Airway epithelial cell (primary cell): ENCODE data around the gene CNPY4. TPM values are rescaled to one million over a fixed set of nuclear protein-coding genes. Genes with fewer than 3 reads are reported as not detected.

Source experiments
- total RNA-seq: library from RNA; depleted of rRNA; stranded (reverse); fragments of >200 nt; gene quantifications from 2 replicates; pipeline ENCODE4 v1.2.3, GENCODE V29; 2015

CNPY4 gene
- 4.8 and 7.4 TPM in 2 replicates for total RNA-seq

GRCh38 chr7:100119072-100119969, at the start of gene CNPY4, which contains the start of gene TAF6:
TSS of gene CNPY4 (plus strand) at chr7:100119634. CDS start at chr7:100119745, 111 bp downstream.
TSS of gene TAF6 (minus strand) at chr7:100119358. CDS start at chr7:100114209, 5,149 bp downstream.

GRCh38 chr7:100081535-100082102, 37.8 kb upstream of the CNPY4 start, which contains the start of gene ZNF3:
TSS of gene ZNF3 (minus strand) at chr7:100081723. CDS start at chr7:100077357, 4,366 bp downstream.

GRCh38 chr7:100088621-100089457, 30.6 kb upstream of the CNPY4 start, which contains the start of gene COPS6:
TSS of gene COPS6 (plus strand) at chr7:100088969. CDS start at chr7:100088991, 22 bp downstream.

GRCh38 chr7:100101016-100101862, 18.2 kb upstream of the CNPY4 start, which contains the start of the genes AP4M1 and MCM7:
TSS of gene AP4M1 (plus strand) at chr7:100101643. CDS start at chr7:100101715, 72 bp downstream.
TSS of gene MCM7 (minus strand) at chr7:100101397. CDS start at chr7:100101294, 103 bp downstream.

GRCh38 chr7:100126931-100127865, 7.8 kb downstream of the CNPY4 start, which contains the start of gene MBLAC1:
TSS of gene MBLAC1 (plus strand) at chr7:100126967. CDS start at chr7:100127396, 429 bp downstream.

GRCh38 chr7:100148559-100149328, 29.3 kb downstream of the CNPY4 start, which contains the start of gene LAMTOR4:
TSS of gene LAMTOR4 (plus strand) at chr7:100148918. CDS start at chr7:100148973, 55 bp downstream.

GRCh38 chr7:100158229-100159098, 39.0 kb downstream of the CNPY4 start, which contains the start of gene TRAPPC14:
TSS of gene TRAPPC14 (minus strand) at chr7:100158723. CDS start at chr7:100158499, 224 bp downstream.

Other genes with a start within 250 kb of the CNPY4 start
- not detected in 2 replicates for gene OR2AE1, start 242.6 kb upstream of the CNPY4 start, total RNA-seq
- 16.1 and 16.9 TPM in 2 replicates for gene TRIM4, start 200.1 kb upstream of the CNPY4 start, total RNA-seq
- not detected in 2 replicates for gene GJC3, start 190.0 kb upstream of the CNPY4 start, total RNA-seq
- gene AZGP1, start 143.6 kb upstream of the CNPY4 start, total RNA-seq = 0.21 TPM in 1 of 2 replicates, not detected in the other
- 13.6 and 19.1 TPM in 2 replicates for gene ZKSCAN1, start 104.0 kb upstream of the CNPY4 start, total RNA-seq
- 7.9 and 11.6 TPM in 2 replicates for gene ZSCAN21, start 69.9 kb upstream of the CNPY4 start, total RNA-seq
- 11.8 and 17.4 TPM in 2 replicates for gene ZNF3, start 37.9 kb upstream of the CNPY4 start, total RNA-seq
- gene COPS6, start 30.7 kb upstream of the CNPY4 start, total RNA-seq = 46.7 and 56.3 TPM in 2 replicates
- 121 and 137 TPM in 2 replicates for gene MCM7, start 18.2 kb upstream of the CNPY4 start, total RNA-seq
- gene AP4M1, start 18.0 kb upstream of the CNPY4 start, total RNA-seq = 16.7 and 19.3 TPM in 2 replicates
- 35.9 and 36.7 TPM in 2 replicates for gene TAF6, start 276 bp upstream of the CNPY4 start, total RNA-seq
- 2.1 and 2.6 TPM in 2 replicates for gene MBLAC1, start 7.3 kb downstream of the CNPY4 start, total RNA-seq
- gene LAMTOR4, start 29.3 kb downstream of the CNPY4 start, total RNA-seq = 201 and 230 TPM in 2 replicates
- gene TRAPPC14, start 39.1 kb downstream of the CNPY4 start, total RNA-seq = 12.1 and 14.2 TPM in 2 replicates
- 2.4 and 2.7 TPM in 2 replicates for gene GAL3ST4, start 49.0 kb downstream of the CNPY4 start, total RNA-seq
- gene GPC2, start 57.7 kb downstream of the CNPY4 start, total RNA-seq = 1.9 and 2.5 TPM in 2 replicates
- 0.07 and 0.14 TPM in 2 replicates for gene STAG3, start 58.3 kb downstream of the CNPY4 start, total RNA-seq
- gene PVRIG, start 100.3 kb downstream of the CNPY4 start, total RNA-seq = not detected in 2 replicates
- not detected in 2 replicates for gene SPDYE3, start 188.1 kb downstream of the CNPY4 start, total RNA-seq
- 9.0 and 10.6 TPM in 2 replicates for gene PILRB, start 238.5 kb downstream of the CNPY4 start, total RNA-seq